HCT116 (cell line): Measurements from ENCODE around the gene UNK. TPM values are rescaled to one million over a fixed set of nuclear protein-coding genes. Genes with fewer than 3 reads are reported as not detected.
A peak's percentile ranks its signal among the peaks of the same experiment; 100 is the strongest.

ENCODE experiments used
- ATAC-seq: fragments of 200-7000 bp; cut with Tn5 transposase; 2 replicates; pipeline ENCODE4 v1.9.1; 2020; ENCODE audit warnings: mild to moderate bottlenecking, moderate library complexity
- BruUV-seq: library from RNA; stranded (reverse); fragments of 400-500 nt; replicated peaks from 2 replicates; lab custom pipeline; 2021; lab: Mats Ljungman, UMichigan
- CTCF ChIA-PET: fragments of 300-600 bp; sonication (Branson Sonifier 250); formaldehyde crosslinking; loops from one replicate; lab custom pipeline; 2021; ENCODE audit warnings: antibody characterized with exemption; lab: Charles Lee
- POLR2A ChIA-PET: fragments of 300-600, 350-600 bp; sonication (Branson Sonifier 250); formaldehyde crosslinking; loops from one replicate; lab custom pipeline; 2021; ENCODE audit warnings: antibody characterized with exemption; lab: Charles Lee
- RAD21 ChIA-PET, 2 experiments: fragments of 300-600 bp; sonication (Branson Sonifier 250); formaldehyde crosslinking; loops; one replicate each; lab custom pipeline; 2023; ENCODE audit warnings: low total read pairs in 2 of 2; ENCODE audit not compliant: uncharacterized antibody in 2 of 2, unreplicated experiment in 2 of 2, low non-redundant PET in 1 of 2; lab: Charles Lee
- DNase-seq: peaks from one replicate; pipeline ENCODE4 v3.0.0-alpha.2; 2010; ENCODE audit warnings: low read depth, low spot score
- H2AFZ ChIP-seq: fragments of 200-600 bp; shearing (Covaris generic), sonication (generic); 2 replicates; pipeline ENCODE4 v1.6.1; 2017; ENCODE audit warnings: low read depth, mixed run types, mixed read lengths, antibody characterized with exemption, low read length; ENCODE audit not compliant: poor library complexity, severe bottlenecking
- H3K27ac ChIP-seq: 2 replicates; pipeline ENCODE4 v1.5.1; 2012; ENCODE audit warnings: low read depth, low read length
- H3K27me3 ChIP-seq: fragments of 200-600 bp; sonication (generic); 2 replicates; pipeline ENCODE4 v1.6.1; 2016; ENCODE audit warnings: mixed run types, low read length, mixed read lengths; ENCODE audit not compliant: insufficient read depth
- H3K36me3 ChIP-seq, 2 experiments: fragments of 200-500 bp in 1 of 2; fragments of 200-600 bp in 1 of 2; sonication (Bioruptor generic) in 1 of 2; sonication (generic) in 1 of 2; 2 replicates each; pipeline versions ENCODE4 v1.5.1 to v1.6.1; 2014 to 2016; ENCODE audit warnings: low read length in 2 of 2, inconsistent platforms in 1 of 2, mixed read lengths in 1 of 2, mixed run types in 1 of 2; ENCODE audit not compliant: insufficient read depth in 2 of 2, control insufficient read depth in 1 of 2
- H3K4me1 ChIP-seq, 2 experiments: fragments of 200-600 bp in 1 of 2; sonication (generic) in 1 of 2; 2 replicates each; pipeline versions ENCODE4 v1.5.1 to v1.6.1; 2012 to 2017; ENCODE audit warnings: low read length in 2 of 2, inconsistent platforms in 1 of 2, mild to moderate bottlenecking in 1 of 2, mixed read lengths in 1 of 2, mixed run types in 1 of 2, moderate library complexity in 1 of 2; ENCODE audit not compliant: insufficient read depth in 2 of 2, control insufficient read depth in 1 of 2
- H3K4me2 ChIP-seq: fragments of 200-600 bp; sonication (generic); 2 replicates; pipeline ENCODE4 v1.6.1; 2017; ENCODE audit warnings: mixed run types, low read length, mixed read lengths
- H3K4me3 ChIP-seq, 2 experiments: fragments of 200-600 bp in 1 of 2; sonication (generic) in 1 of 2; replicated peaks in 1 of 2; 2 replicates each; pipeline ENCODE4 v1.5.1; 2011 to 2016; ENCODE audit warnings: low read length in 2 of 2, control low read depth in 1 of 2, low read depth in 1 of 2, mild to moderate bottlenecking in 1 of 2, mixed read lengths in 1 of 2, mixed run types in 1 of 2
- H3K79me2 ChIP-seq: fragments of 200-600 bp; sonication (generic); 2 replicates; pipeline ENCODE4 v1.6.1; 2017; ENCODE audit warnings: mild to moderate bottlenecking, mixed run types, low read length, moderate library complexity, mixed read lengths; ENCODE audit not compliant: insufficient read depth
- H3K9ac ChIP-seq: fragments of 200-600 bp; sonication (generic); 2 replicates; pipeline ENCODE4 v1.6.1; 2016; ENCODE audit warnings: low read length, mixed read lengths
- H3K9me2 ChIP-seq: fragments of 200-600 bp; sonication (generic), shearing (Covaris generic); 2 replicates; pipeline ENCODE4 v1.6.1; 2017; ENCODE audit warnings: mixed run types, mild to moderate bottlenecking, moderate library complexity; ENCODE audit not compliant: insufficient read depth
- H3K9me3 ChIP-seq, 2 experiments: fragments of 200-500 bp in 1 of 2; fragments of 200-600 bp in 1 of 2; sonication (Bioruptor generic) in 1 of 2; sonication (generic) in 1 of 2; 2 replicates each; pipeline ENCODE4 v1.6.1; 2014 to 2017; ENCODE audit warnings: low read length in 2 of 2, mixed read lengths in 2 of 2, inconsistent platforms in 1 of 2, low read depth in 1 of 2, mild to moderate bottlenecking in 1 of 2, mixed run types in 1 of 2, moderate library complexity in 1 of 2; ENCODE audit not compliant: control insufficient read depth in 1 of 2, insufficient read depth in 1 of 2
- H4K20me1 ChIP-seq: fragments of 200-600 bp; sonication (generic), shearing (Covaris generic); 2 replicates; pipeline ENCODE4 v1.6.1; 2017; ENCODE audit warnings: mixed run types, mild to moderate bottlenecking, moderate library complexity; ENCODE audit not compliant: insufficient read depth
- CEBPB ChIP-seq: IDR thresholded peaks from 2 replicates; pipeline ENCODE4 v1.6.1; 2012; ENCODE audit warnings: low read depth
- ELF1 ChIP-seq: IDR thresholded peaks from 2 replicates; pipeline ENCODE4 v1.6.1; 2012; ENCODE audit warnings: low read depth, borderline replicate concordance
- EZH2 ChIP-seq: fragments of 200-600 bp; sonication (generic); IDR thresholded peaks from 2 replicates; pipeline ENCODE4 v1.6.1; 2017; ENCODE audit warnings: antibody characterized with exemption, mixed run types
- YY1 ChIP-seq: IDR thresholded peaks from 2 replicates; pipeline ENCODE4 v1.6.1; 2011; ENCODE audit warnings: low read length, low read depth, moderate library complexity, mild to moderate bottlenecking; ENCODE audit not compliant: insufficient replicate concordance; ENCODE audit errors: extremely low read depth
- ZFX ChIP-seq: fragments of 450-650 bp; IDR thresholded peaks from 2 replicates; pipeline ENCODE4 v1.6.1; 2017
- intact Hi-C: fragments of 100-400 bp; cut with micrococcal nuclease; formaldehyde crosslinking; loops from 2 replicates; pipeline ENCODE4 v1.10.0; 2022
- total RNA-seq: library from RNA; stranded (reverse); gene quantifications from one replicate; pipeline ENCODE4 v1.2.1, GENCODE V29; 2021; ENCODE audit not compliant: unreplicated experiment
- TF ChIP-seq, protein P1 (sequence below): IDR thresholded peaks from 2 replicates; pipeline ENCODE4 v1.6.1; 2012
- TF ChIP-seq, protein P2 (sequence below), 3 experiments: fragments of 200-600 bp in 1 of 3; sonication (generic) in 1 of 3; IDR thresholded peaks in 2 of 3; conservative IDR thresholded peaks in 1 of 3; 2 replicates each; pipeline ENCODE4 v1.5.1; 2012 to 2017; ENCODE audit warnings: low read depth in 2 of 3, low read length in 2 of 3, antibody characterized with exemption in 1 of 3, borderline replicate concordance in 1 of 3, control low read depth in 1 of 3, mild to moderate bottlenecking in 1 of 3, mixed read lengths in 1 of 3, mixed run types in 1 of 3, moderate library complexity in 1 of 3; ENCODE audit not compliant: insufficient read depth in 1 of 3

UNK gene
- total RNA-seq, 1 experiment from 2014 or later: 40.6 TPM

DNA sequence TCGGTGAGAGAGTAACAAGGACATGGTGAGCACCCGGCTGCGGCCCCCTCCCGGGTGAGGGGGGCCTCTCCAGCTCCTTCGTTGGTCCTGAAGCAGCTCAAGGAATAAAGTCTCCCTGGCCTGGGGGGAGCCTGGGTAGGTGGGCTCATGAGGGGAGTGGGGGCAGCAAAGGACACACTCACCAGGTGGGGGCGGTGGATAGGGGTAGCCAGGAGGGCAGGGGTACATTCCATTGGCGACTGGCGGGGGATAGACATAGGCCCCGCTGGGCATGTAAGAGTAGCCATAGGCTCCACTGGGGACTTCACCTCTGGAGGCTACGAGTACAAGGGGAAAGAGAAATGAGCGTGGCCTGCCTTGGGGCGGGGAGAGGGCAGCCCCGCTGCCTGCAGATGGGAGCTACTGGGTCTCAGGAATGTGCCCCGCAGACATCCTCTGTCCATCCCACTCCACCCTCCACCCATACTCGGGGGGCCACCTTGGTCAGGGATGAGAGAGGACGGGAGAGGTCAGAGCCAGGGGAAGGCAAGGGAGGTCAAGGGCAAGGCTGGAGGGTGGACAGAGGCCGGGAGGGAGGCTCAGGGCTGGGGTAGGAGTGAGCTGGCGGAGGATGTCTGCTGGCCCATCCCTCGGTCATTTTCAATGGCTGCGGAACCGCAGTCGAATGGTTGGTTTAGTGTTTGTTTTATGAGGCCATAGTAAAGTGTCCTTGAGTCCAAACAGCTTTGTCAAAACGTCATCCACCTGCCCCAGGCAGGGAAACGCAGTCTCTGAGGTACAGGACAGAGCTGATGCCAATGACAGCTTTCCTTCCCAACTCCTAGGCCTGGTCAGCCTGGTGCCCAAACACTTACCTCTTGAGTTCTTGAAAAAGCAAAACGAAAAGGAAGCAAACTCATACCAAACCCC is 63.3 kb downstream of the UNK start:
- H3K79me2 ChIP-seq: 0 out of 2 replicates have a peak, but pooled peaks cover 3% of the 10 kb centered on the region
- no TSS peak for BruUV-seq
- RAD21 ChIA-PET: no interaction called here
- H2AFZ ChIP-seq: no peak overlapping the region
- no peak for DNase-seq
- CTCF ChIA-PET: interaction anchor here (0.9 to 3.3 kb wide), 8 partner anchors 8 to 83 kb away, joined by 3 to 46 read pairs (median 3); partner anchors contain the start of genes GALK1 and WBP2
- intact Hi-C loops: no loop called here
- no peaks in the 10 kb centered on the region for H3K27me3 ChIP-seq
- peak overlapping the region; percentile 5; the same call in 1 of the 2 replicates for H3K27ac ChIP-seq
- no peak overlapping the region for H3K9ac ChIP-seq
- H3K4me3 ChIP-seq: no peak overlapping the region
- TF ChIP-seq YY1 (no peak), EZH2 (no peak), ELF1 (no peak), ZFX (no peak), CEBPB (no peak)
- TF ChIP-seq, protein P1, sequence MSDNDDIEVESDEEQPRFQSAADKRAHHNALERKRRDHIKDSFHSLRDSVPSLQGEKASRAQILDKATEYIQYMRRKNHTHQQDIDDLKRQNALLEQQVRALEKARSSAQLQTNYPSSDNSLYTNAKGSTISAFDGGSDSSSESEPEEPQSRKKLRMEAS: no peak
- TF ChIP-seq, protein P2, sequence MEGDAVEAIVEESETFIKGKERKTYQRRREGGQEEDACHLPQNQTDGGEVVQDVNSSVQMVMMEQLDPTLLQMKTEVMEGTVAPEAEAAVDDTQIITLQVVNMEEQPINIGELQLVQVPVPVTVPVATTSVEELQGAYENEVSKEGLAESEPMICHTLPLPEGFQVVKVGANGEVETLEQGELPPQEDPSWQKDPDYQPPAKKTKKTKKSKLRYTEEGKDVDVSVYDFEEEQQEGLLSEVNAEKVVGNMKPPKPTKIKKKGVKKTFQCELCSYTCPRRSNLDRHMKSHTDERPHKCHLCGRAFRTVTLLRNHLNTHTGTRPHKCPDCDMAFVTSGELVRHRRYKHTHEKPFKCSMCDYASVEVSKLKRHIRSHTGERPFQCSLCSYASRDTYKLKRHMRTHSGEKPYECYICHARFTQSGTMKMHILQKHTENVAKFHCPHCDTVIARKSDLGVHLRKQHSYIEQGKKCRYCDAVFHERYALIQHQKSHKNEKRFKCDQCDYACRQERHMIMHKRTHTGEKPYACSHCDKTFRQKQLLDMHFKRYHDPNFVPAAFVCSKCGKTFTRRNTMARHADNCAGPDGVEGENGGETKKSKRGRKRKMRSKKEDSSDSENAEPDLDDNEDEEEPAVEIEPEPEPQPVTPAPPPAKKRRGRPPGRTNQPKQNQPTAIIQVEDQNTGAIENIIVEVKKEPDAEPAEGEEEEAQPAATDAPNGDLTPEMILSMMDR (IDR thresholded peaks at IDR 0.05 in 2 of 3, conservative IDR thresholded peaks at IDR 0.05 in 1 of 3; ENCODE audit: borderline replicate concordance in 1 of 3, insufficient read depth in 1 of 3, low read depth in 2 of 3, low read length in 2 of 3): no peak
- TF ChIP-seq, all 23 proteins: peak for 0
- no peaks in the 10 kb centered on the region for H4K20me1 ChIP-seq
- peaks cover 25 to 27% of the 10 kb centered on the region in 2 experiments; a peak in 3 of 4 replicates for H3K36me3 ChIP-seq
- POLR2A ChIA-PET: interaction anchor here (1.2 to 3.3 kb wide), 2 partner anchors 28 to 68 kb away, joined by 4 to 26 read pairs; a partner anchor contains a TSS
- peaks cover 33 to 57% of the 10 kb centered on the region in 2 experiments for H3K4me1 ChIP-seq
- no peaks in the 10 kb centered on the region for H3K9me2 ChIP-seq
- ATAC-seq: no peak
- H3K9me3 ChIP-seq: no peaks in the 10 kb centered on the region
- H3K4me2 ChIP-seq: no peak overlapping the region
